Liver (tissue), 9 donors: ENCODE data around the gene SMIM3. TPM values are rescaled to one million over a fixed set of nuclear protein-coding genes. Genes with fewer than 3 reads are reported as not detected.

Source experiments
- DNase-seq: peaks from one replicate; pipeline ENCODE4 v3.0.0-alpha.2; 2017; ENCODE audit warnings: low spot score
- H3K27ac ChIP-seq, 2 donors: one replicate each; pipeline ENCODE4 v1.7.0; 2013; ENCODE audit warnings: inconsistent platforms in 2 of 2, low read length in 2 of 2, control low read depth in 1 of 2, low read depth in 1 of 2, mild to moderate bottlenecking in 1 of 2
- H3K27me3 ChIP-seq, 4 donors: one replicate each; pipeline versions ENCODE4 v1.6.1 to v1.7.0; 2013; ENCODE audit warnings: low read length in 3 of 4, inconsistent platforms in 1 of 4, mild to moderate bottlenecking in 1 of 4, moderate library complexity in 1 of 4; ENCODE audit not compliant: control insufficient read depth in 4 of 4, insufficient read depth in 4 of 4
- H3K36me3 ChIP-seq, 4 donors: one replicate each; pipeline versions ENCODE4 v1.6.1 to v1.7.0; 2013; ENCODE audit warnings: low read length in 3 of 4, mild to moderate bottlenecking in 3 of 4, low read depth in 1 of 4, moderate library complexity in 1 of 4; ENCODE audit not compliant: control insufficient read depth in 4 of 4, insufficient read depth in 3 of 4
- H3K4me1 ChIP-seq, 4 donors: one replicate each; pipeline versions ENCODE4 v1.6.1 to v1.7.0; 2013; ENCODE audit warnings: low read length in 3 of 4, mild to moderate bottlenecking in 3 of 4, moderate library complexity in 1 of 4; ENCODE audit not compliant: control insufficient read depth in 4 of 4, insufficient read depth in 4 of 4
- H3K4me3 ChIP-seq, 3 donors: one replicate each; pipeline versions ENCODE4 v1.6.1 to v1.7.0; 2013; ENCODE audit warnings: low read length in 3 of 3, control low read depth in 1 of 3, low read depth in 1 of 3, mild to moderate bottlenecking in 1 of 3
- H3K9ac ChIP-seq, 2 donors: one replicate each; pipeline ENCODE4 v1.7.0; 2013; ENCODE audit warnings: low read length in 2 of 2, mild to moderate bottlenecking in 2 of 2, moderate library complexity in 2 of 2, control low read depth in 1 of 2, low read depth in 1 of 2
- H3K9me3 ChIP-seq, 4 donors: one replicate each; pipeline versions ENCODE4 v1.6.1 to v1.7.0; 2013; ENCODE audit warnings: low read length in 3 of 4; ENCODE audit not compliant: control insufficient read depth in 4 of 4
- ATF3 ChIP-seq: IDR thresholded peaks from 2 replicates; pipeline ENCODE4 v1.6.1; 2016; ENCODE audit warnings: antibody characterized with exemption
- CTCF ChIP-seq: fragments of 150-350 bp; IDR thresholded peaks from 2 replicates; pipeline ENCODE4 v1.5.1; 2017; ENCODE audit warnings: improper control_type of control experiment, low read depth, low read length; ENCODE audit not compliant: missing input control
- EGR1 ChIP-seq, 2 donors: IDR thresholded peaks; 2 replicates each; pipeline ENCODE4 v1.6.1; 2016 to 2018; ENCODE audit warnings: antibody characterized with exemption in 2 of 2, low read depth in 2 of 2
- FOXA1 ChIP-seq: IDR thresholded peaks from 2 replicates; pipeline ENCODE4 v1.6.1; 2016; ENCODE audit warnings: antibody characterized with exemption
- FOXA2 ChIP-seq: IDR thresholded peaks from 2 replicates; pipeline ENCODE4 v1.6.1; 2016; ENCODE audit warnings: antibody characterized with exemption
- GABPA ChIP-seq, 2 donors: IDR thresholded peaks in 1 of 2; conservative IDR thresholded peaks in 1 of 2; 2 replicates each; pipeline ENCODE4 v1.6.1; 2016; ENCODE audit warnings: antibody characterized with exemption in 2 of 2, mild to moderate bottlenecking in 1 of 2, moderate library complexity in 1 of 2
- HNF4A ChIP-seq, 2 donors: conservative IDR thresholded peaks; 2 replicates each; pipeline ENCODE4 v1.6.1; 2016; ENCODE audit warnings: antibody characterized with exemption in 2 of 2, mild to moderate bottlenecking in 2 of 2
- HNF4G ChIP-seq: IDR thresholded peaks from 2 replicates; pipeline ENCODE4 v1.6.1; 2016; ENCODE audit warnings: antibody characterized with exemption
- JUND ChIP-seq, 2 donors: IDR thresholded peaks; 2 replicates each; pipeline ENCODE4 v1.6.1; 2016; ENCODE audit warnings: antibody characterized with exemption in 2 of 2
- MAX ChIP-seq: IDR thresholded peaks from 2 replicates; pipeline ENCODE4 v1.6.1; 2016; ENCODE audit warnings: antibody characterized with exemption
- NR2F2 ChIP-seq: IDR thresholded peaks from 2 replicates; pipeline ENCODE4 v1.6.1; 2016; ENCODE audit warnings: antibody characterized with exemption
- RAD21 ChIP-seq, 2 donors: IDR thresholded peaks; 2 replicates each; pipeline ENCODE4 v1.6.1; 2016; ENCODE audit warnings: antibody characterized with exemption in 2 of 2, mild to moderate bottlenecking in 2 of 2
- RXRA ChIP-seq, 2 donors: IDR thresholded peaks; 2 replicates each; pipeline ENCODE4 v1.6.1; 2017 to 2018; ENCODE audit warnings: antibody characterized with exemption in 2 of 2, mild to moderate bottlenecking in 1 of 2
- TAF1 ChIP-seq: conservative IDR thresholded peaks from 2 replicates; pipeline ENCODE4 v1.6.1; 2016; ENCODE audit warnings: antibody characterized with exemption, mild to moderate bottlenecking
- YY1 ChIP-seq: IDR thresholded peaks from 2 replicates; pipeline ENCODE4 v1.6.1; 2016; ENCODE audit warnings: antibody characterized with exemption, mild to moderate bottlenecking
- ZBTB33 ChIP-seq: IDR thresholded peaks from 2 replicates; pipeline ENCODE4 v1.6.1; 2016; ENCODE audit warnings: antibody characterized with exemption
- WGBS: extraction: QIAGEN DNeasy Blood & Tissue Kit; methylation state at CpG from one replicate; pipeline ENCODE4 v1.1.7; 2013; 5-methylcytosine and 5-hydroxymethylcytosine counted together
- polyA plus RNA-seq, 2 donors: library from polyadenylated mRNA; stranded (reverse) in 1 of 2; unstranded in 1 of 2; fragments of 200-250 nt in 1 of 2; fragments of >200 nt in 1 of 2; fragmentation: Nextera tagmentation in 1 of 2; extraction: Ambion mirVana in 1 of 2; gene quantifications; one replicate each; pipeline versions ENCODE4 v1.2.1 to v1.2.3, GENCODE V29; 2013 to 2015
- total RNA-seq, 2 donors: library from RNA; depleted of rRNA; stranded (reverse); fragments of >200 nt; gene quantifications; one replicate each; pipeline ENCODE4 v1.2.3, GENCODE V29; 2014
- donor health status: healthy.
- donor health status: healthy.
- donor health status: healthy.
- donor health status: healthy.
- donor health status: healthy.

The SMIM3 gene
- total and polyA plus RNA-seq, 4 donors = 3.0 to 5.7 (median 3.6) TPM

- no peaks in the 10 kb centered on the region for H3K27me3 ChIP-seq
- no peaks in the 10 kb centered on the region for H3K4me1 ChIP-seq
- no peaks in the 10 kb centered on the region for H3K36me3 ChIP-seq
- no peaks in the 10 kb centered on the region for H3K9me3 ChIP-seq
- no peak overlapping the region for H3K4me3 ChIP-seq
- TF ChIP-seq HNF4G (no peak), FOXA2 (no peak), HNF4A (conservative IDR thresholded peaks at IDR 0.05) (no peak), CTCF (no peak), RXRA (IDR thresholded peaks at IDR 0.05) (no peak)
- no peak overlapping the region for H3K9ac ChIP-seq
- DNase-seq = no peak
- no peak overlapping the region for H3K27ac ChIP-seq
Measured at GRCh38 chr5:150788977-150789376, 10.4 kb downstream of the SMIM3 start.

GRCh38 chr5:150789450-150789849 is 10.9 kb downstream of the SMIM3 start:
- Histone ChIP-seq H3K4me1 (no peaks in the 10 kb centered on the region), H3K4me3 (no peak overlapping the region), H3K27me3 (no peaks in the 10 kb centered on the region), H3K9me3 (no peaks in the 10 kb centered on the region), H3K27ac (no peak overlapping the region), H3K9ac (no peak overlapping the region), H3K36me3 (no peaks in the 10 kb centered on the region)
- 71% methylated on average over 6 of the region's 6 CpGs for WGBS
- DNase-seq = no peak
- TF ChIP-seq ZBTB33 = no peak
- no peak for TF ChIP-seq RAD21 (IDR thresholded peaks at IDR 0.05)
- no peak for TF ChIP-seq ATF3
- TF ChIP-seq FOXA2 = no peak
- no peak for TF ChIP-seq FOXA1

- TF ChIP-seq RAD21 (IDR thresholded peaks at IDR 0.05) = no peak
- no peak for TF ChIP-seq EGR1 (IDR thresholded peaks at IDR 0.05; ENCODE audit: low read depth in 2 of 2)
- TF ChIP-seq MAX = no peak
- TF ChIP-seq GABPA (IDR thresholded peaks at IDR 0.05 in 1 of 2, conservative IDR thresholded peaks at IDR 0.05 in 1 of 2) = no peak
- no peak for TF ChIP-seq HNF4G
- TF ChIP-seq ZBTB33 = no peak
- no peak for TF ChIP-seq NR2F2
- TF ChIP-seq ATF3 = no peak
- peak; percentile 21 for TF ChIP-seq YY1
- no peak for TF ChIP-seq TAF1
- TF ChIP-seq JUND (IDR thresholded peaks at IDR 0.05) = peak in 1 of 2 donors; percentile 41
- Histone ChIP-seq H3K27ac (peak overlapping the region in 1 of 2 donors; percentile 0), H3K4me1 (no peaks in the 10 kb centered on the region), H3K36me3 (no peaks in the 10 kb centered on the region), H3K27me3 (no peaks in the 10 kb centered on the region), H3K9ac (no peak overlapping the region), H3K4me3 (no peak overlapping the region), H3K9me3 (no peaks in the 10 kb centered on the region)
- no peak for DNase-seq
- 72% methylated on average over 7 of the region's 7 CpGs for WGBS
Measured at GRCh38 chr5:150789943-150790611, 11.5 kb downstream of the SMIM3 start.
